Thyroid gland (tissue), 4 donors: Measurements from ENCODE around the gene MAGI2. TPM values are rescaled to one million over a fixed set of nuclear protein-coding genes. Genes with fewer than 3 reads are reported as not detected.

Experiments
- DNase-seq, 2 donors: peaks; one replicate each; pipeline ENCODE4 v3.0.0-alpha.2; 2019
- H3K27ac ChIP-seq, 3 donors: fragments of 200-600 bp; sonication (generic); 1 replicate in 2 of 3; 2 replicates in 1 of 3; pipeline ENCODE4 v1.5.1; 2016 to 2019; ENCODE audit warnings: mild to moderate bottlenecking in 1 of 3, moderate library complexity in 1 of 3
- H3K27me3 ChIP-seq: fragments of 200-600 bp; sonication (generic); one replicate; pipeline ENCODE4 v1.5.1; 2019
- H3K36me3 ChIP-seq, 2 donors: fragments of 200-600 bp; sonication (generic); one replicate each; pipeline ENCODE4 v1.5.1; 2016 to 2019
- H3K4me1 ChIP-seq, 2 donors: fragments of 200-600 bp; sonication (generic); one replicate each; pipeline ENCODE4 v1.5.1; 2017 to 2019
- H3K4me3 ChIP-seq, 3 donors: fragments of 200-600 bp; sonication (generic); replicated peaks in 1 of 3; 1 replicate in 2 of 3; 2 replicates in 1 of 3; pipeline ENCODE4 v1.5.1; 2016; ENCODE audit warnings: mild to moderate bottlenecking in 1 of 3
- H3K9me3 ChIP-seq: fragments of 200-600 bp; sonication (generic); one replicate; pipeline ENCODE4 v1.5.1; 2017
- CTCF ChIP-seq, 6 experiments: fragments of 200-600 bp in 3 of 6; fragments of 450-650 bp in 3 of 6; sonication (generic) in 3 of 6; IDR thresholded peaks; one replicate each; pipeline ENCODE4 v1.5.1; 2016 to 2019; ENCODE audit warnings: antibody characterized with exemption in 6 of 6, mild to moderate bottlenecking in 2 of 6, inconsistent platforms in 1 of 6, moderate library complexity in 1 of 6
- POLR2A ChIP-seq, 2 donors: fragments of 450-650 bp; IDR thresholded peaks; one replicate each; pipeline ENCODE4 v1.6.1; 2017; ENCODE audit warnings: antibody characterized with exemption in 2 of 2, mild to moderate bottlenecking in 2 of 2, moderate library complexity in 1 of 2
- WGBS, 2 donors: methylation state at CpG; one replicate each; pipeline ENCODE4 v1.1.5; 2017; 5-methylcytosine and 5-hydroxymethylcytosine counted together
- intact Hi-C: fragments of 100-400 bp; cut with DNase I; formaldehyde crosslinking; loops from one replicate; pipeline ENCODE4 v1.15.1; 2023
- total RNA-seq, 4 donors: library from RNA; depleted of rRNA; stranded (reverse); fragments of >200 nt; gene quantifications; one replicate each; pipeline ENCODE4 v1.2.3, GENCODE V29; 2016

MAGI2 gene
- total RNA-seq, 4 donors from 2014 or later, result 20.7 to 31.1 (median 26.0) TPM

DNA sequence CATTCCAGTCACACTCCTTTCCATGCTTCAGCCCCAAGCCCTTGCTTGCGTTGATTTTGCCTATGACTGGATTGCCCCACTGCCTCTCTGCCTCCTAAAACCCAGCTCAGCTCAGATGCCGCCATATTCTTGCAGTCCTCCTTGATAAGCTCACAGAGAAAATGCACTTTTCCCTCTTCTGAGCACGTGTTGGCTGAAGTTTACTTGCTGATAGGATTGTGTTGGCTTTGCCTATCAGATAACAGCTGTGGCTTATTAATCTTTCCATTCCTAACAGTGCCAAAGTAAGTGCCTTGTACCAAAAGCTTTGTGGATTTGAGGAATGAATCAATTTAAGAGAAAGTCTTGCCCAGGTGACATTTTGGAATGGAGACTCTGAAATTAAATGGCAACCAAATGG is 1405.7 kb downstream of the MAGI2 start:
- 96 to 97% methylated on average over 3 of the region's 3 CpGs for WGBS, 2 donors
- intact Hi-C loops, result no loop called here
- TF ChIP-seq CTCF (IDR thresholded peaks at IDR 0.05) (no peak), POLR2A (IDR thresholded peaks at IDR 0.05) (no peak)
- H3K4me3 ChIP-seq, result no peak overlapping the region
- H3K36me3 ChIP-seq, result no peaks in the 10 kb centered on the region
- no peaks in the 10 kb centered on the region for H3K9me3 ChIP-seq
- H3K27me3 ChIP-seq, result no peaks in the 10 kb centered on the region
- H3K27ac ChIP-seq, result no peak overlapping the region
- DNase-seq, result no peak
- peaks cover 16 to 27% of the 10 kb centered on the region in 2 donors for H3K4me1 ChIP-seq

GRCh38 chr7:78043159-78043558 is 1410.3 kb downstream of the MAGI2 start:
- Histone ChIP-seq H3K4me1 (peaks cover 28 to 34% of the 10 kb centered on the region in 2 donors), H3K9me3 (no peaks in the 10 kb centered on the region), H3K27ac (no peak overlapping the region), H3K4me3 (no peak overlapping the region), H3K36me3 (no peaks in the 10 kb centered on the region), H3K27me3 (no peaks in the 10 kb centered on the region)
- TF ChIP-seq CTCF (IDR thresholded peaks at IDR 0.05) (no peak), POLR2A (IDR thresholded peaks at IDR 0.05) (no peak)
- WGBS, 2 donors, result 40 to 47% methylated on average over 2 of the region's 2 CpGs
- no peak for DNase-seq
- intact Hi-C loops, result no loop called here

DNA sequence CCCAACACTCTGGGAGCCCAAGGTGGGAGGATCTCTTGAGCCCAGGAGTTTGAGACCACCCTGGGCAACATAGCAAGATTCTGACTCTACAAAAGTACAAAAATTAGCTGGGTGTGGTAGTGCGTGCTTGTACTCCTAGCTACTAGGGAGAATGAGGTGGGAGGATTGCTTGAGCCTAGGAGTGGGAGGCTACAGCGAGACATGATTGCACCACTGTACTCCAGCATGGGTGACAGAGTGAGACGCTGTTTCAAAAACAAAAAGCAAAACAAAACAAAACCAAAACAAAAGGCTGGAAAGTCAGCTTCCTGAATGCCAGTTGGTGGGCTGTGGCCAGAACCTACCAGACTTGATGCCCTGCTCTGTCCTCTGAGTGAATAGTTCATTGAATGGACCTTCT is 1412.0 kb downstream of the MAGI2 start:
- Histone ChIP-seq H3K4me3 (no peak overlapping the region), H3K36me3 (no peaks in the 10 kb centered on the region), H3K27me3 (no peaks in the 10 kb centered on the region), H3K9me3 (no peaks in the 10 kb centered on the region), H3K27ac (no peak overlapping the region), H3K4me1 (peaks cover 28 to 34% of the 10 kb centered on the region in 2 donors)
- no peak for TF ChIP-seq POLR2A (IDR thresholded peaks at IDR 0.05)
- TF ChIP-seq CTCF (IDR thresholded peaks at IDR 0.05), result no peak
- intact Hi-C loops, result no loop called here
- 82 to 87% methylated on average over 3 of the region's 3 CpGs for WGBS, 2 donors
- peak in 1 of 2 donors; percentile 7 for DNase-seq

GRCh38 chr7:78039790-78040776 is 1413.4 kb downstream of the MAGI2 start:
- whole genome bisulfite sequencing, 2 donors, result 51 to 82% methylated on average over 20 to 35 of the region's 40 CpGs
- peaks cover 28 to 34% of the 10 kb centered on the region in 2 donors for H3K4me1 ChIP-seq
- peak overlapping the region in 2 of 3 donors; percentile 60 to 82 for H3K27ac ChIP-seq
- intact Hi-C loops, result no loop called here
- TF ChIP-seq POLR2A (IDR thresholded peaks at IDR 0.05), result no peak
- TF ChIP-seq CTCF (IDR thresholded peaks at IDR 0.05), result peak in 5 of 6 experiments; percentile 7 to 48 (median 23)
- H3K36me3 ChIP-seq, result no peaks in the 10 kb centered on the region
- no peak overlapping the region for H3K4me3 ChIP-seq
- DNase-seq, result no peak
- no peaks in the 10 kb centered on the region for H3K9me3 ChIP-seq
- H3K27me3 ChIP-seq, result no peaks in the 10 kb centered on the region
